Measurements from ENCODE around the gene RTP2. TPM values are rescaled to one million over a fixed set of nuclear protein-coding genes. Genes with fewer than 3 reads are reported as not detected.

RTP2 gene
- total and polyA plus RNA-seq, 10 of the 15 experiments (the other 5 are each of a cell fraction or from before 2014, with no cell fraction given): not detected

DNA sequence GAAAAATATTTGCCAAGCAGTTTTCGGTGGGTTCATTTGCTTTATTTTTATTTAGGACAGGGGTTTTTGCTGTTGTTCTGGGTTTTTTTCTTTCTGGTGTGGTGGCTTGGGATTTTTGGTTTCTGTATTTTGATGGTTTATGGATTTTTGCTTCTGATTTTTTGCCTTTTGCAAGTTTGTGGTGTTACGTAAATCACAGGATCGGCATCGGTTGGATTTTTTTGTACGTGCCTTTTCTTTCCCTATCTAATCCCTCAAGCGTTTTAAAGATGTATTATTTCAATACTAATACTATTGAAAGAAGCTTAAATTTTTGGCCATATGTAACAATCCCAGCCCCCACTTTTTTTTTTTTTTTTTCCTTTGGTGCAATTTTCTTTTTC lies 43.7 kb upstream of the RTP2 start:
- no peaks in the 10 kb centered on the region for H3K79me2 ChIP-seq (ENCODE audit: control insufficient read depth, insufficient read depth, low read length)
- DNase-seq (ENCODE audit: low read depth, low spot score) (no peak), ATAC-seq (no peak), FAIRE-seq (no peak)
- H4K20me1 ChIP-seq (ENCODE audit: control insufficient read depth, insufficient read depth): no peaks in the 10 kb centered on the region
- H3K27me3 ChIP-seq (replicated peaks in 1 of 2; ENCODE audit: control insufficient read depth in 2 of 2, insufficient read depth in 2 of 2, low read length in 1 of 2): peaks cover 12 to 21% of the 10 kb centered on the region in 2 experiments
- BruUV-seq (replicated peaks): no TSS peak
- no peak overlapping the region for H3K27ac ChIP-seq (ENCODE audit: control insufficient read depth, insufficient read depth)
- no peaks in the 10 kb centered on the region for H3K36me3 ChIP-seq (ENCODE audit: control insufficient read depth in 2 of 2, insufficient read depth in 2 of 2, low read length in 1 of 2)
- SMC1A ChIA-PET (ENCODE audit: uncharacterized antibody, unreplicated experiment): interaction anchor here (0.6 to 3.9 kb wide), 14 partner anchors 17 to 785 kb away, joined by 3 to 21 read pairs (median 3); no protein-coding TSS in a partner anchor
- H3K4me1 ChIP-seq (ENCODE audit: control insufficient read depth, insufficient read depth, low read length): peaks cover 11% of the 10 kb centered on the region
- H3K4me3 ChIP-seq: no peak overlapping the region
- no peaks in the 10 kb centered on the region for H3K9me3 ChIP-seq (replicated peaks; ENCODE audit: control insufficient read depth, insufficient read depth, low read length)
- POLR2A ChIA-PET: interaction anchor here (0.7 to 1.4 kb wide), 2 partner anchors 56 to 86 kb away, joined by 3 read pairs; no protein-coding TSS in a partner anchor
- CTCF ChIA-PET: interaction anchor here (0.6 to 4.0 kb wide), 14 partner anchors 52 to 1209 kb away, joined by 3 to 39 read pairs (median 3); no protein-coding TSS in a partner anchor
- H3K4me2 ChIP-seq (ENCODE audit: control insufficient read depth, insufficient read depth): peak overlapping the region; percentile 95
- intact Hi-C loops (cut with micrococcal nuclease; ENCODE audit: unreplicated experiment) (loop anchor here (5.0 to 10.0 kb wide), 4 partner anchors 156 to 919 kb away; no protein-coding TSS in a partner anchor), in situ Hi-C loops (cut with MboI) (no loop called here)
- RAD21 ChIA-PET (ENCODE audit: unreplicated experiment): interaction anchor here (1.0 to 3.5 kb wide), 11 partner anchors 40 to 1210 kb away, joined by 3 to 16 read pairs (median 3); no protein-coding TSS in a partner anchor
- H3K9ac ChIP-seq (ENCODE audit: control insufficient read depth, insufficient read depth, low read length): no peak overlapping the region
- H2AFZ ChIP-seq (ENCODE audit: control insufficient read depth, low read depth, low read length): no peak overlapping the region; the same call in 1 of the 2 replicates
- 0 out of 2 replicates have a peak, but pooled peaks have one; percentile 11 for TF ChIP-seq BMI1 (IDR thresholded peaks at IDR 0.05; ENCODE audit: borderline replicate concordance)
- no peak for TF ChIP-seq SMC3 (IDR thresholded peaks at IDR 0.05; ENCODE audit: borderline replicate concordance, low read length)
- WGBS (ENCODE audit: insufficient coverage, insufficient replicate concordance, low lambda C conversion rate, missing lambda C conversion rate): 33% methylated on average over 6 of the region's 6 CpGs

DNA sequence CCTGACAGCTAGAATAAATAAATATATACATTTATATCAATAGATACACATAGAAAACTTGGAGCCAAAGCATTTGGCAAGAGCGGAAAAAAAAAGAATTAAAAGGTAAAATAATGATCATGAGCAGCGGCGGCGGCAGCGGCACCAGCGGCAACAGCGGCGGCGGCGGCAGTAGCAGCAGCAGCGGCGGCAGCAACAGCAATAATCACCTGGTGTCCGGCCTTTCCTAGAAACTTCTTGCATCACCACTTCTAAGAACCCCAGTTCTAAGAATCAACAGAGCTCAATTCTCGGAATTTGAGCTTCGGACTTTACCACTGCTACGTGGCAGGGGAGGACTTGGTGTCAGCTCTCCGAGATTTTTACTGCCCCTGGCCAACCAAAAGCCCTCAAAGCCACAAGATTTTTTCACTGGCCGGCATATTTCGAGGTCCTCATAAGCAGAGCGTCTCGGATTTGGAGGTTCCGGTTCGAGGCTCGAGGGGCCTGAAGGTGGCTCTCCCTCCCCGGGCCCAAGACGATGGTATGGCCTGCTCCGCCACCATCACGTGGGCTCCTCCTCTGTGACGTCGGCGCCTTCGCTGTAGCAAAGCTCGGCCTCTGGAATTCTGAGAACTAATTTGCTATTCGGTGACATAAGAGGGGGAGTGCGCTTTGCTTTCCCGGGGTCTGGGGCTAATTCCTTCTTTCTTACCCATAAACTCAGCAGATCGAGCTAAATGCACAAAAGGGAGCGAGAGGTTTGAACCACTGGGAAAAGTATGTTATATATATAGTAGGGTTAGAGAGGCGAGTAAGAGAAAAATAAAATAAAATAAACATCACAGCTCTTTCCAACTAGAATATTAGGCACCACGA lies 43.1 kb upstream of the RTP2 start, which contains the start of gene BCL6:
Gene BCL6 (minus strand): TSS at position 268 of the 858 bp plus-strand sequence. CDS start 11,775 bp downstream, outside the sequence.
- Histone ChIP-seq H3K27me3 (replicated peaks in 1 of 2; ENCODE audit: control insufficient read depth in 2 of 2, insufficient read depth in 2 of 2, low read length in 1 of 2) (peaks cover 14 to 21% of the 10 kb centered on the region in 2 experiments), H3K27ac (ENCODE audit: control insufficient read depth, insufficient read depth) (no peak within 1 kb of the TSS), H3K4me2 (ENCODE audit: control insufficient read depth, insufficient read depth) (peak within 1 kb of the TSS; percentile 95), H3K9me3 (replicated peaks; ENCODE audit: control insufficient read depth, insufficient read depth, low read length) (no peaks in the 10 kb centered on the region), H3K9ac (ENCODE audit: control insufficient read depth, insufficient read depth, low read length) (peak within 1 kb of the TSS; percentile 69), H3K4me3 (peak within 1 kb of the TSS; percentile 65; the same call in 1 of the 2 replicates), H4K20me1 (ENCODE audit: control insufficient read depth, insufficient read depth) (no peaks in the 10 kb centered on the region), H3K79me2 (ENCODE audit: control insufficient read depth, insufficient read depth, low read length) (no peaks in the 10 kb centered on the region), H2AFZ (ENCODE audit: control insufficient read depth, low read depth, low read length) (peak within 1 kb of the TSS; percentile 98), H3K36me3 (ENCODE audit: control insufficient read depth in 2 of 2, insufficient read depth in 2 of 2, low read length in 1 of 2) (no peaks in the 10 kb centered on the region), H3K4me1 (ENCODE audit: control insufficient read depth, insufficient read depth, low read length) (peaks cover 7% of the 10 kb centered on the region)
- DNase-seq (ENCODE audit: low read depth, low spot score) (no peak), ATAC-seq (peak; percentile 63), FAIRE-seq (peak; percentile 62)
- POLR2A ChIA-PET: interaction anchor here (0.7 to 1.4 kb wide), 2 partner anchors 57 to 87 kb away, joined by 3 read pairs; no protein-coding TSS in a partner anchor
- intact Hi-C loops (cut with micrococcal nuclease; ENCODE audit: unreplicated experiment) (loop anchor here (2.0 to 10.0 kb wide), 5 partner anchors 157 to 919 kb away; no protein-coding TSS in a partner anchor), in situ Hi-C loops (cut with MboI) (no loop called here)
- no TSS peak for BruUV-seq (replicated peaks)
- 2% methylated on average over 40 of the region's 40 CpGs for WGBS (ENCODE audit: insufficient coverage, insufficient replicate concordance, low lambda C conversion rate, missing lambda C conversion rate)
- SMC1A ChIA-PET (ENCODE audit: uncharacterized antibody, unreplicated experiment): interaction anchor here (0.6 to 3.9 kb wide), 18 partner anchors 11 to 1296 kb away, joined by 3 to 21 read pairs (median 3); no protein-coding TSS in a partner anchor
- RAD21 ChIA-PET (ENCODE audit: unreplicated experiment): interaction anchor here (0.8 to 3.5 kb wide), 13 partner anchors 40 to 1211 kb away, joined by 3 to 16 read pairs (median 3); no protein-coding TSS in a partner anchor
- CTCF ChIA-PET: interaction anchor here (0.6 to 3.9 kb wide), 14 partner anchors 52 to 1210 kb away, joined by 3 to 39 read pairs (median 3); no protein-coding TSS in a partner anchor
- TF ChIP-seq BMI1 (IDR thresholded peaks at IDR 0.05; ENCODE audit: borderline replicate concordance) (peak; percentile 29; the same call in 1 of the 2 replicates), PAX8 (IDR thresholded peaks at IDR 0.05) (no peak), GATAD2B (conservative IDR thresholded peaks at IDR 0.05; ENCODE audit: low read depth) (0 out of 2 replicates have a peak, but pooled peaks have one; percentile 28), POLR2A (IDR thresholded peaks at IDR 0.05; ENCODE audit: low read depth, low read length) (0 out of 2 replicates have a peak, but pooled peaks have one; percentile 16), RUNX3 (IDR thresholded peaks at IDR 0.05; ENCODE audit: low read length) (peak; percentile 57), SRF (IDR thresholded peaks at IDR 0.05; ENCODE audit: low read depth in 2 of 2, low read length in 2 of 2) (no peak), MTA2 (IDR thresholded peaks at IDR 0.05; ENCODE audit: low read depth) (0 out of 2 replicates have a peak, but pooled peaks have one; percentile 31), BCL11A (IDR thresholded peaks at IDR 0.05; ENCODE audit: low read depth, low read length) (no peak), MYB (IDR thresholded peaks at IDR 0.05; ENCODE audit: borderline replicate concordance, low read depth, low read length) (no peak)
- TF ChIP-seq, protein P1, sequence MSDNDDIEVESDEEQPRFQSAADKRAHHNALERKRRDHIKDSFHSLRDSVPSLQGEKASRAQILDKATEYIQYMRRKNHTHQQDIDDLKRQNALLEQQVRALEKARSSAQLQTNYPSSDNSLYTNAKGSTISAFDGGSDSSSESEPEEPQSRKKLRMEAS (IDR thresholded peaks at IDR 0.05; ENCODE audit: low read depth, low read length): peak; percentile 74
- TF ChIP-seq, protein P2, sequence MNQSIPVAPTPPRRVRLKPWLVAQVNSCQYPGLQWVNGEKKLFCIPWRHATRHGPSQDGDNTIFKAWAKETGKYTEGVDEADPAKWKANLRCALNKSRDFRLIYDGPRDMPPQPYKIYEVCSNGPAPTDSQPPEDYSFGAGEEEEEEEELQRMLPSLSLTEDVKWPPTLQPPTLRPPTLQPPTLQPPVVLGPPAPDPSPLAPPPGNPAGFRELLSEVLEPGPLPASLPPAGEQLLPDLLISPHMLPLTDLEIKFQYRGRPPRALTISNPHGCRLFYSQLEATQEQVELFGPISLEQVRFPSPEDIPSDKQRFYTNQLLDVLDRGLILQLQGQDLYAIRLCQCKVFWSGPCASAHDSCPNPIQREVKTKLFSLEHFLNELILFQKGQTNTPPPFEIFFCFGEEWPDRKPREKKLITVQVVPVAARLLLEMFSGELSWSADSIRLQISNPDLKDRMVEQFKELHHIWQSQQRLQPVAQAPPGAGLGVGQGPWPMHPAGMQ (IDR thresholded peaks at IDR 0.05; ENCODE audit: borderline replicate concordance): no peak

Data from GM12878 (cell line).